Panc1 (cell line): ENCODE results near the gene GDF7.

Source experiments
- POLR2AphosphoS5 ChIP-seq: IDR thresholded peaks from 2 replicates; pipeline ENCODE4 v1.6.1; 2012; ENCODE audit warnings: mild to moderate bottlenecking, low read depth, low read length, moderate library complexity
- TCF7L2 ChIP-seq: IDR thresholded peaks from 2 replicates; pipeline ENCODE4 v1.6.1; 2011; ENCODE audit warnings: mild to moderate bottlenecking, low read depth, low read length, inconsistent platforms
- TF ChIP-seq, protein P1 (sequence below): fragments of 450-650 bp; IDR thresholded peaks from 2 replicates; pipeline ENCODE4 v1.5.1; 2017; ENCODE audit warnings: mild to moderate bottlenecking
- TF ChIP-seq, protein P2 (sequence below), 2 experiments: IDR thresholded peaks; 2 replicates each; pipeline ENCODE4 v1.6.1; 2011 to 2012; ENCODE audit warnings: low read depth in 2 of 2, control low read depth in 1 of 2, low read length in 1 of 2, mild to moderate bottlenecking in 1 of 2, moderate library complexity in 1 of 2; ENCODE audit not compliant: insufficient read depth in 1 of 2

DNA sequence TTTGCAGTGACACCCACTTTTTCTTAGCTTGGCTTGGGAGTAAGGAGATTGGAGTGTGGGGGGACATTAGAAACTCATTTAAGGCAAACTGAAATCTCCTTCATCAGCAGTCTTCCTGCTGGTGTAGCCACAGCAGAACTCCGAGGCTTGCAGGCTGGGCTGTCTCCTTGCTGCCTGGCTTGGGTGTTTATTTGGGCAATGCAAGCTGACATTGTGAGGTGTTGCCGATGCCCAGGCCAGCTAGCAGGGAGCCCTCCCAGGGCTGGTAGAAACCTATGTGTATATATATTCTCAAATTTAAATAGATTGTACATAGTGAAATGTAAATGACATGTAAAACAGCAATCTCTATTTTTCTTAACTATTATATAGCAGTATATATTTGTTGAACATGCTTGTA, 11.8 kb downstream of the GDF7 start:
- TF ChIP-seq, protein P1, sequence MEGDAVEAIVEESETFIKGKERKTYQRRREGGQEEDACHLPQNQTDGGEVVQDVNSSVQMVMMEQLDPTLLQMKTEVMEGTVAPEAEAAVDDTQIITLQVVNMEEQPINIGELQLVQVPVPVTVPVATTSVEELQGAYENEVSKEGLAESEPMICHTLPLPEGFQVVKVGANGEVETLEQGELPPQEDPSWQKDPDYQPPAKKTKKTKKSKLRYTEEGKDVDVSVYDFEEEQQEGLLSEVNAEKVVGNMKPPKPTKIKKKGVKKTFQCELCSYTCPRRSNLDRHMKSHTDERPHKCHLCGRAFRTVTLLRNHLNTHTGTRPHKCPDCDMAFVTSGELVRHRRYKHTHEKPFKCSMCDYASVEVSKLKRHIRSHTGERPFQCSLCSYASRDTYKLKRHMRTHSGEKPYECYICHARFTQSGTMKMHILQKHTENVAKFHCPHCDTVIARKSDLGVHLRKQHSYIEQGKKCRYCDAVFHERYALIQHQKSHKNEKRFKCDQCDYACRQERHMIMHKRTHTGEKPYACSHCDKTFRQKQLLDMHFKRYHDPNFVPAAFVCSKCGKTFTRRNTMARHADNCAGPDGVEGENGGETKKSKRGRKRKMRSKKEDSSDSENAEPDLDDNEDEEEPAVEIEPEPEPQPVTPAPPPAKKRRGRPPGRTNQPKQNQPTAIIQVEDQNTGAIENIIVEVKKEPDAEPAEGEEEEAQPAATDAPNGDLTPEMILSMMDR, result no peak
- TF ChIP-seq POLR2AphosphoS5 (no peak), TCF7L2 (no peak)
- TF ChIP-seq, protein P2, sequence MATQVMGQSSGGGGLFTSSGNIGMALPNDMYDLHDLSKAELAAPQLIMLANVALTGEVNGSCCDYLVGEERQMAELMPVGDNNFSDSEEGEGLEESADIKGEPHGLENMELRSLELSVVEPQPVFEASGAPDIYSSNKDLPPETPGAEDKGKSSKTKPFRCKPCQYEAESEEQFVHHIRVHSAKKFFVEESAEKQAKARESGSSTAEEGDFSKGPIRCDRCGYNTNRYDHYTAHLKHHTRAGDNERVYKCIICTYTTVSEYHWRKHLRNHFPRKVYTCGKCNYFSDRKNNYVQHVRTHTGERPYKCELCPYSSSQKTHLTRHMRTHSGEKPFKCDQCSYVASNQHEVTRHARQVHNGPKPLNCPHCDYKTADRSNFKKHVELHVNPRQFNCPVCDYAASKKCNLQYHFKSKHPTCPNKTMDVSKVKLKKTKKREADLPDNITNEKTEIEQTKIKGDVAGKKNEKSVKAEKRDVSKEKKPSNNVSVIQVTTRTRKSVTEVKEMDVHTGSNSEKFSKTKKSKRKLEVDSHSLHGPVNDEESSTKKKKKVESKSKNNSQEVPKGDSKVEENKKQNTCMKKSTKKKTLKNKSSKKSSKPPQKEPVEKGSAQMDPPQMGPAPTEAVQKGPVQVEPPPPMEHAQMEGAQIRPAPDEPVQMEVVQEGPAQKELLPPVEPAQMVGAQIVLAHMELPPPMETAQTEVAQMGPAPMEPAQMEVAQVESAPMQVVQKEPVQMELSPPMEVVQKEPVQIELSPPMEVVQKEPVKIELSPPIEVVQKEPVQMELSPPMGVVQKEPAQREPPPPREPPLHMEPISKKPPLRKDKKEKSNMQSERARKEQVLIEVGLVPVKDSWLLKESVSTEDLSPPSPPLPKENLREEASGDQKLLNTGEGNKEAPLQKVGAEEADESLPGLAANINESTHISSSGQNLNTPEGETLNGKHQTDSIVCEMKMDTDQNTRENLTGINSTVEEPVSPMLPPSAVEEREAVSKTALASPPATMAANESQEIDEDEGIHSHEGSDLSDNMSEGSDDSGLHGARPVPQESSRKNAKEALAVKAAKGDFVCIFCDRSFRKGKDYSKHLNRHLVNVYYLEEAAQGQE (IDR thresholded peaks at IDR 0.05; ENCODE audit: insufficient read depth in 1 of 2, low read depth in 2 of 2, low read length in 1 of 2), result no peak
